ENCODE measurements around the gene DAND5.

DAND5 gene

DNA sequence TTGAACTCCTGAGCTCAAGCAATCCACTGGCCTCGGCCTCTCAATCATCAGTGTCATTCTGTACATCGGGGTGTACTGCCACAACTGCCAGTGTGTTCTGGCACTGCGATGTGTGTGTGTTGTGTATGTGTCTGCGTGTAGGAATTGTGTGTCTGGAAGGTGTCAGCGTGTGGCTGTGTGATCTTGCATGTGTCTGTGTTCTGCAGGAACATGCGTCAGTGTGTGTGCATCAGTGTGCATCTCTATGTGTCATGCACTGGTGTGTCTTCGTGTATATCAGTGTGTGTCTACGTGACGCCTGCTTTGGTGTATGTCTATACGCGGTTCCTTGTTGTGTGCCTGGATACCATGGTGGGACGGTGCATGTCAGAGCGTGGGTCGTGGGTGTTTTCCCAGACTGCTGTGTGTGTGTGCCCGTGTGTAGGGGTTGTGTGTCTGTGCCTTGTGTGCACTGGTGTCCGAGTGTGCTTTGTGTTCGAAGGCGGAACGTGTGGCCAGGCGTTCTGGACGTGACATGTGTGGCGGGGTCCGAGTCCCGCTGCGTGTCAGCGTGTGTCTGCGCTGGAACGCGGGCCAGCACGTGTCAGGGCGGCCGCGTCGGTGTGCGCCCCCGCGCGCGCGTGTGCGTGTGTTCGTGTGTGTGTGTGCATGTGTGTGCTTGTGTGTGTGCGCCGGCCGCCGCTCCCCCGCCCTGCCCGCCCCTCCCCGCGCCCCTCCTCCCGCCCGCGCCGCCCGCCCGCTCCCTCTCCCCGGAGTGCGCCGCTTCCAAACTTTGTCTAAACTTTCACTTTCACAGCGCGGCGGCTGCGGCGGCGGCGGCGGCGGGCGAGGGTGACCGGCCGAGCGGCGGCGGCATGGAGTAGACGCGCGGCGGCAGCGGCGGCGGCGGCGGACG is 25.6 kb downstream of the DAND5 start, which contains the start of gene NFIX:
Gene NFIX (plus strand): TSS at position 775 of the 895 bp plus-strand sequence. CDS start 363 bp downstream, outside the sequence.
- TF ChIP-seq, protein P1, sequence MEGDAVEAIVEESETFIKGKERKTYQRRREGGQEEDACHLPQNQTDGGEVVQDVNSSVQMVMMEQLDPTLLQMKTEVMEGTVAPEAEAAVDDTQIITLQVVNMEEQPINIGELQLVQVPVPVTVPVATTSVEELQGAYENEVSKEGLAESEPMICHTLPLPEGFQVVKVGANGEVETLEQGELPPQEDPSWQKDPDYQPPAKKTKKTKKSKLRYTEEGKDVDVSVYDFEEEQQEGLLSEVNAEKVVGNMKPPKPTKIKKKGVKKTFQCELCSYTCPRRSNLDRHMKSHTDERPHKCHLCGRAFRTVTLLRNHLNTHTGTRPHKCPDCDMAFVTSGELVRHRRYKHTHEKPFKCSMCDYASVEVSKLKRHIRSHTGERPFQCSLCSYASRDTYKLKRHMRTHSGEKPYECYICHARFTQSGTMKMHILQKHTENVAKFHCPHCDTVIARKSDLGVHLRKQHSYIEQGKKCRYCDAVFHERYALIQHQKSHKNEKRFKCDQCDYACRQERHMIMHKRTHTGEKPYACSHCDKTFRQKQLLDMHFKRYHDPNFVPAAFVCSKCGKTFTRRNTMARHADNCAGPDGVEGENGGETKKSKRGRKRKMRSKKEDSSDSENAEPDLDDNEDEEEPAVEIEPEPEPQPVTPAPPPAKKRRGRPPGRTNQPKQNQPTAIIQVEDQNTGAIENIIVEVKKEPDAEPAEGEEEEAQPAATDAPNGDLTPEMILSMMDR (IDR thresholded peaks at IDR 0.05), result no peak
- Histone ChIP-seq H3K4me1 (ENCODE audit: control insufficient read depth in 1 of 2, insufficient read depth in 1 of 2, low read depth in 1 of 2, low read length in 1 of 2) (peaks cover 9 to 15% of the 10 kb centered on the region in 2 experiments), H3K9me3 (no peaks in the 10 kb centered on the region), H3K27ac (no peak within 1 kb of the TSS), H3K4me3 (ENCODE audit: low read depth in 1 of 2, low read length in 1 of 2) (peak within 1 kb of the TSS; percentile 27 to 57), H3K36me3 (no peaks in the 10 kb centered on the region), H3K27me3 (peaks cover 75% of the 10 kb centered on the region)

GRCh38 chr19:12995596-12996405 is 26.4 kb downstream of the DAND5 start:
- Histone ChIP-seq H3K36me3 (no peaks in the 10 kb centered on the region), H3K4me3 (ENCODE audit: low read depth in 1 of 2, low read length in 1 of 2) (peak overlapping the region; percentile 27 to 57), H3K9me3 (no peaks in the 10 kb centered on the region), H3K27me3 (peaks cover 68% of the 10 kb centered on the region), H3K4me1 (ENCODE audit: control insufficient read depth in 1 of 2, insufficient read depth in 1 of 2, low read depth in 1 of 2, low read length in 1 of 2) (peaks cover 9 to 15% of the 10 kb centered on the region in 2 experiments), H3K27ac (no peak overlapping the region)
- TF ChIP-seq, protein P1 (IDR thresholded peaks at IDR 0.05), result no peak

DNA sequence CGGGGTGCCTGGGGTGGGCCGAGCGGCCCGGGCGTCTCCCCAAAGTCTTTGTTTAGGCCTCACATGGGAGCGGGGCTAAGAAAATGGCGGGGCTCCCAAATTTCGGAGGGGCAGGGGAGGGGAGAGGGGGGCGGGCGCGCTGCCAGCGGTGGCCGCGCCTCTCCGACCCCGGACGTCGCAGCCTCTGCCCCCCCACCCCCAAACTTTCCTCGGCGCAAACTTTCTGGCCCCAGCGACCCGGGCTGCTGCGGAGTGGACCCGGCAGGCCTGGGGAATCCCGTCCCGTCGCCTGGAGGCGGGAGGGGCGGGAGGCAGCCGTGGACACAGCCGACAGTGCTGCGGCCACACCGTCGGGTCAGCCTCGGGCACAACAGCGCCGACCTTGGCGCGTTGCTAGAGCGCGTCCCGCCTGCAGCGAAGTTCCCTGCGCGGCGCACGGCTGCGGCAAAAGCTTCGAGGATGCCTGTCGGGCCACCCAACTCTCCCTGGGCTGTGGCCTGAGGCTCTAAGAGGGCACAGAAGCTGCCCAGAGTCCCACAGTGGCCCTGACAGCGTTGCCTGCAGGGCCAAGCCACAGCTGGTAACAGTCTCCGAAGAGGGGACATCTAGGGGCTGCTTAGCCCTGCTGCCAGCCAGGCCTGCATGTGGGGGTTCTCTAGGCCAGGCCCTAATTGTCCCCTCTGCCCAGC is 27.2 kb downstream of the DAND5 start:
- H3K27ac ChIP-seq, result no peak overlapping the region
- TF ChIP-seq, protein P1 (IDR thresholded peaks at IDR 0.05), result no peak
- H3K4me3 ChIP-seq (ENCODE audit: low read depth in 1 of 2, low read length in 1 of 2), result peak overlapping the region in 1 of 2 experiments; percentile 57
- no peaks in the 10 kb centered on the region for H3K36me3 ChIP-seq
- peaks cover 9 to 15% of the 10 kb centered on the region in 2 experiments for H3K4me1 ChIP-seq (ENCODE audit: control insufficient read depth in 1 of 2, insufficient read depth in 1 of 2, low read depth in 1 of 2, low read length in 1 of 2)
- H3K9me3 ChIP-seq, result no peaks in the 10 kb centered on the region
- peaks cover 63% of the 10 kb centered on the region for H3K27me3 ChIP-seq

- H3K36me3 ChIP-seq, result no peaks in the 10 kb centered on the region
- TF ChIP-seq, protein P1 (IDR thresholded peaks at IDR 0.05), result no peak
- H3K27ac ChIP-seq, result no peak overlapping the region
- peaks cover 9 to 15% of the 10 kb centered on the region in 2 experiments for H3K4me1 ChIP-seq (ENCODE audit: control insufficient read depth in 1 of 2, insufficient read depth in 1 of 2, low read depth in 1 of 2, low read length in 1 of 2)
- no peaks in the 10 kb centered on the region for H3K9me3 ChIP-seq
- no peak overlapping the region for H3K4me3 ChIP-seq (ENCODE audit: low read depth in 1 of 2, low read length in 1 of 2)
- H3K27me3 ChIP-seq, result peaks cover 61% of the 10 kb centered on the region
Measured at GRCh38 chr19:12997179-12997966, 28.0 kb downstream of the DAND5 start.

All from neutrophil (primary cell).